Adrenal gland (tissue), 12 donors: ENCODE results near the gene MYO7A. TPM values are rescaled to one million over a fixed set of nuclear protein-coding genes. Genes with fewer than 3 reads are reported as not detected.

ENCODE experiments used
- DNase-seq, 7 donors: peaks; one replicate each; pipeline ENCODE4 v3.0.0-alpha.2; 2019 to 2020
- H3K27ac ChIP-seq, 5 donors: fragments of 200-600 bp; sonication (generic) in 4 of 5; 1 replicate in 3 of 5; 2 replicates in 2 of 5; pipeline versions ENCODE4 v1.5.1 to v1.8.0; 2016 to 2020; ENCODE audit warnings: mild to moderate bottlenecking in 1 of 5
- H3K27me3 ChIP-seq: fragments of 200-600 bp; 2 replicates; pipeline ENCODE4 v1.8.0; 2021
- H3K36me3 ChIP-seq, 2 donors: fragments of 200-600 bp; replicated peaks in 1 of 2; 1 replicate in 1 of 2; 2 replicates in 1 of 2; pipeline versions ENCODE4 v1.5.1 to v1.8.0; 2018 to 2022
- H3K4me1 ChIP-seq, 2 donors: fragments of 200-600 bp; replicated peaks in 1 of 2; 1 replicate in 1 of 2; 2 replicates in 1 of 2; pipeline versions ENCODE4 v1.5.1 to v1.8.0; 2018 to 2021
- H3K4me3 ChIP-seq, 4 donors: fragments of 200-600 bp; sonication (generic) in 3 of 4; one replicate each; pipeline ENCODE4 v1.5.1; 2016 to 2018
- H3K9me3 ChIP-seq, 3 donors: fragments of 200-600 bp; sonication (generic) in 1 of 3; replicated peaks in 1 of 3; 1 replicate in 2 of 3; 2 replicates in 1 of 3; pipeline versions ENCODE4 v1.5.1 to v1.8.0; 2016 to 2021
- POLR2A ChIP-seq, 2 donors: fragments of 450-650 bp; IDR thresholded peaks; one replicate each; pipeline ENCODE4 v1.6.1; 2017; ENCODE audit warnings: antibody characterized with exemption in 2 of 2, mild to moderate bottlenecking in 2 of 2, moderate library complexity in 1 of 2
- WGBS, 4 donors: extraction: QIAGEN DNeasy Blood & Tissue Kit in 2 of 4; methylation state at CpG; one replicate each; pipeline versions ENCODE4 v1.1.5 to v1.1.7; 2013 to 2017; 5-methylcytosine and 5-hydroxymethylcytosine counted together
- intact Hi-C, 2 donors: fragments of 100-400 bp; cut with DNase I; formaldehyde crosslinking; loops; one replicate each; pipeline versions ENCODE4 v1.14.1 to v1.15.0; 2022 to 2023
- polyA plus RNA-seq, 3 donors: library from polyadenylated mRNA; stranded (reverse); fragments of 200-250 nt in 2 of 3; fragments of 350-450 nt in 1 of 3; fragmentation: Illumina TruSeq in 1 of 3; extraction: RNeasy Lipid Tissue Mini Kit (QIAGEN cat#74804) in 1 of 3; gene quantifications; one replicate each; pipeline ENCODE4 v1.2.3, GENCODE V29; 2013 to 2014
- total RNA-seq, 9 donors: library from RNA; depleted of rRNA in 4 of 9; stranded (reverse); fragments of >200 nt in 4 of 9; fragments of 120-200 nt in 1 of 9; fragmentation: NEBNext Ultra II Directional in 1 of 9; extraction: Animal tissue kit (Norgen Biotek cat#: 25700) in 1 of 9; gene quantifications; one replicate each; pipeline versions ENCODE4 v1.1.0 to v1.2.4, GENCODE V29; 2013 to 2023
- TF ChIP-seq, protein P1 (sequence below), 6 experiments: fragments of 450-650 bp in 4 of 6; fragments of 200-600 bp in 2 of 6; sonication (generic) in 1 of 6; IDR thresholded peaks; 1 replicate in 5 of 6; 2 replicates in 1 of 6; pipeline versions ENCODE4 v1.5.1 to v1.8.0; 2016 to 2021; ENCODE audit warnings: antibody characterized with exemption in 6 of 6, mild to moderate bottlenecking in 2 of 6, moderate library complexity in 1 of 6
- donor health status: healthy with polysubstance abuse.
- donor health status: Bipolar disorder and iron deficiency.
- donor health status: DM: yes; HTN: yes; CAD: no.
- donor health status: DM: no; HTN: no; CAD: no.
- donor health status: DM: no; HTN: no; CAD: no.
- donor health status: DM: yes; HTN: yes; CAD: no.

The MYO7A gene
- total and polyA plus RNA-seq, 12 donors = 5.5 to 175 (median 91.6) TPM

DNA sequence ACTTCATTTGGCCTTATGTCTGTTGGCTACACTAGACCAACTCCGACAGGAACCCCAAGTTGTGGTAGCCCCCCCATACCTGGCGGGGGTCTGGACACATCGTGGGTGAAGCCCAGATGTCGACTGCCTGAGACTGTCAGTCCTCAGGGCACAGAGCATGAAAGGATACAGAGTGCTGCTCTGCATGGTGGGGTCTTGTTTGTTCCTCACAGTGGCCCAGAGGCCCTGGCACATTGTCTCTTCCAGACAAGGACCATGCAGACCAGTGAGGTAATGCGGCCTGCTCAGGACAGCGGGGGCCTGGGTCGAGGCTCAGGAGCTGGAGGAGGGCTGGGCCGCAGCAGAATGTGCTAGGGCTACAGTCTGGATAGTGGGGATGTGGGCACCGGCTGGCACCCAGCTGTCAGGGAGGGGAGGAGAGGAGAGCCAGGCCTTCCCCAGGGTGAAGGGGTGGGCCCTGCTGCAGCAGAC is 46.6 kb upstream of the MYO7A start:
- H3K4me3 ChIP-seq = no peak overlapping the region
- H3K9me3 ChIP-seq = no peaks in the 10 kb centered on the region
- TF ChIP-seq POLR2A (IDR thresholded peaks at IDR 0.05) = no peak
- TF ChIP-seq, protein P1, sequence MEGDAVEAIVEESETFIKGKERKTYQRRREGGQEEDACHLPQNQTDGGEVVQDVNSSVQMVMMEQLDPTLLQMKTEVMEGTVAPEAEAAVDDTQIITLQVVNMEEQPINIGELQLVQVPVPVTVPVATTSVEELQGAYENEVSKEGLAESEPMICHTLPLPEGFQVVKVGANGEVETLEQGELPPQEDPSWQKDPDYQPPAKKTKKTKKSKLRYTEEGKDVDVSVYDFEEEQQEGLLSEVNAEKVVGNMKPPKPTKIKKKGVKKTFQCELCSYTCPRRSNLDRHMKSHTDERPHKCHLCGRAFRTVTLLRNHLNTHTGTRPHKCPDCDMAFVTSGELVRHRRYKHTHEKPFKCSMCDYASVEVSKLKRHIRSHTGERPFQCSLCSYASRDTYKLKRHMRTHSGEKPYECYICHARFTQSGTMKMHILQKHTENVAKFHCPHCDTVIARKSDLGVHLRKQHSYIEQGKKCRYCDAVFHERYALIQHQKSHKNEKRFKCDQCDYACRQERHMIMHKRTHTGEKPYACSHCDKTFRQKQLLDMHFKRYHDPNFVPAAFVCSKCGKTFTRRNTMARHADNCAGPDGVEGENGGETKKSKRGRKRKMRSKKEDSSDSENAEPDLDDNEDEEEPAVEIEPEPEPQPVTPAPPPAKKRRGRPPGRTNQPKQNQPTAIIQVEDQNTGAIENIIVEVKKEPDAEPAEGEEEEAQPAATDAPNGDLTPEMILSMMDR (IDR thresholded peaks at IDR 0.05) = no peak
- no peaks in the 10 kb centered on the region for H3K36me3 ChIP-seq
- H3K4me1 ChIP-seq = peaks cover 21 to 30% of the 10 kb centered on the region in 2 donors
- peak overlapping the region in 1 of 5 donors; percentile 84 for H3K27ac ChIP-seq
- no peaks in the 10 kb centered on the region for H3K27me3 ChIP-seq
- 89 to 94% (median 92%) methylated on average over 2 to 9 of the region's 9 CpGs for WGBS, 4 donors
- intact Hi-C loops = no loop called here
- peak in 3 of 7 donors; percentile 13 to 47 (median 14) for DNase-seq

DNA sequence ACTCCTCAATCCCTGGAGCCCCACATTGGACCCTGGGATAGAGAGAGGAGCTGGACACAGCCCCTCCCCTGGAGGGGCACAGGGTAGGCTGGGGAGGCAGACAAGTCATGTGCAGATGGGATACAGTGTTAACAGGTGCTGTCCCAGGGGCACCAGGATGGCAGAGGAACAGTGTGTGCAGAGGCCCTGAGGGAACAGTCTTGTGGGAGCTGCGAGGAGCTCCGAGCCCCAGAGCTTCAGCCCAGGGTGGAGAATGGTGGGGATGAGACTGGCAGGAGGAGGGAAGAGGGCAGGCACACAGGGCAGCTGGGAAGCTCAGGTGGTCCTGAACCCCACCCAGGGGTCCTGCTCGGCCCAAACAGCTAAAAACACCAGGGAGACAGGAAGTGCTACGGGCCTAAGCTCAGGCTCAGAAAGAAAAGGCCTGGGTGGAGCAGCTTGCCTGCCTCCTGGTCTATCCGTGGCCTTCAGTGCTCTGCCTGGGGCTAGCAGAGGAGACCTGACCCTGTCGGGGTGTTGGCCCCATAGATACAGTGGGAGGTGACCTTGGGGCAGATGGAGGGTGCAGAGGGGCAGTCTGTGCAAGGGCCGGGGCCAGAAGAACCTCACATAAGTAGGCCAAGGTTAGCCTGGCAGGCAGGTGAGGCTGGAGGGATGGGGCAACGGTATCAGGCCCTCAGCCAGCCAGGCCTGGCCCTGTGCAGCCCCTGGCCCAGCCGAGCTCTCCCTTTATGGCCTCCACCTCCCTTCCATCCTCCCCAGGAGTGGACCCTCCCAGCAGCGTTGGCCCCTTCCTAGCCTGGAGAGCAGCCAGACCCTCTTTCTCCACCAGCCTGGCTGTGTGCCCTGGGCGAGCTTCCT is 45.8 kb upstream of the MYO7A start:
- TF ChIP-seq, protein P1 (IDR thresholded peaks at IDR 0.05) = no peak
- no peak for TF ChIP-seq POLR2A (IDR thresholded peaks at IDR 0.05)
- Histone ChIP-seq H3K4me3 (no peak overlapping the region), H3K27ac (peak overlapping the region in 4 of 5 donors; percentile 18 to 95 (median 60)), H3K36me3 (no peaks in the 10 kb centered on the region), H3K9me3 (no peaks in the 10 kb centered on the region), H3K27me3 (no peaks in the 10 kb centered on the region), H3K4me1 (peaks cover 21 to 33% of the 10 kb centered on the region in 2 donors)
- WGBS, 4 donors = 39 to 50% (median 43%) methylated on average over 10 to 11 of the region's 11 CpGs
- intact Hi-C loops = no loop called here
- peak in 6 of 7 donors; percentile 18 to 50 (median 25) for DNase-seq

DNA sequence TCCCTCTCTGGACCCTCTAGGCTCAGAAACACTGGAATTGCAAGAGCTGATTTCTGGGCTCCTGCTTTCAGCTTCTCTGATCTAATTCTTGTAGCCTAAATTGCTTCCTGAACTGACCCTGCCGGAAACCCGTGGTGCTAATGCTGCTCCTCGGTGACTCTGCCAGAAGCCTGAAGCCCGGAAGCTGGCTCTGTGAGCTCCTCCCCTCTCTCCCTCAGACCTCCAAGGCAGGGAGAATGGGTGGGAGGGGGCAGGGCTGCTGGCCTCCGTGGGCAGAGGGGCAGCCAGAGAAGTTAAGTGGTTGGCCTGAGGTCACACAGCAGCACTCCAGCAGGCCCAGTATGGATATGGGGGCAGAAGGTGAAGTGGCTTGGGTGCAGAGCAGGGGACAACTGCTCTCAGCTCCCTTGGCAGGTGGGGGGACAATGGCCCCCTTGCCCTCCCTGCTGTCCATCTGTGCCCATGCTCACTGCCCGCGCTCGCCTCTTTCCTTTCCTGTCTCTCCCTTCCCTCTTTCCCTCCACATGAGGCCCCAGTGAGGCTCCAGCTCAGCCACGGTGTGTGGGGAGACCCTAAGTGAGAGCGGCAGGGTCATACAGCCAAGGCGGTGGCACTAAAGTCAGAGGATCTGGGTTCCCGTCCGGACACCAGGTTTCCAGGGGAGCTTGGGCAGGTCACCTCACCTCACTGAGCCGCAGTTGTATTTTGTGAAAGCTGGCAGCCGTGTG is 45.0 kb upstream of the MYO7A start:
- H3K27ac ChIP-seq = peak overlapping the region in 4 of 5 donors; percentile 18 to 95 (median 60)
- intact Hi-C loops = no loop called here
- peaks cover 21 to 33% of the 10 kb centered on the region in 2 donors for H3K4me1 ChIP-seq
- H3K36me3 ChIP-seq = no peaks in the 10 kb centered on the region
- 50 to 77% (median 66%) methylated on average over 11 to 15 of the region's 15 CpGs for WGBS, 4 donors
- peak; percentile 13 to 89 (median 73) for DNase-seq
- H3K4me3 ChIP-seq = no peak overlapping the region
- H3K27me3 ChIP-seq = no peaks in the 10 kb centered on the region
- no peak for TF ChIP-seq POLR2A (IDR thresholded peaks at IDR 0.05)
- TF ChIP-seq, protein P1 (IDR thresholded peaks at IDR 0.05) = no peak
- H3K9me3 ChIP-seq = no peaks in the 10 kb centered on the region
